ENCODE results near the gene PSMB9. TPM values are rescaled to one million over a fixed set of nuclear protein-coding genes. Genes with fewer than 3 reads are reported as not detected.

Gene PSMB9
- total and polyA plus RNA-seq, 2 donors (not counting 1 experiment from before 2014, with no cell fraction given) = 181 to 242 TPM

DNA sequence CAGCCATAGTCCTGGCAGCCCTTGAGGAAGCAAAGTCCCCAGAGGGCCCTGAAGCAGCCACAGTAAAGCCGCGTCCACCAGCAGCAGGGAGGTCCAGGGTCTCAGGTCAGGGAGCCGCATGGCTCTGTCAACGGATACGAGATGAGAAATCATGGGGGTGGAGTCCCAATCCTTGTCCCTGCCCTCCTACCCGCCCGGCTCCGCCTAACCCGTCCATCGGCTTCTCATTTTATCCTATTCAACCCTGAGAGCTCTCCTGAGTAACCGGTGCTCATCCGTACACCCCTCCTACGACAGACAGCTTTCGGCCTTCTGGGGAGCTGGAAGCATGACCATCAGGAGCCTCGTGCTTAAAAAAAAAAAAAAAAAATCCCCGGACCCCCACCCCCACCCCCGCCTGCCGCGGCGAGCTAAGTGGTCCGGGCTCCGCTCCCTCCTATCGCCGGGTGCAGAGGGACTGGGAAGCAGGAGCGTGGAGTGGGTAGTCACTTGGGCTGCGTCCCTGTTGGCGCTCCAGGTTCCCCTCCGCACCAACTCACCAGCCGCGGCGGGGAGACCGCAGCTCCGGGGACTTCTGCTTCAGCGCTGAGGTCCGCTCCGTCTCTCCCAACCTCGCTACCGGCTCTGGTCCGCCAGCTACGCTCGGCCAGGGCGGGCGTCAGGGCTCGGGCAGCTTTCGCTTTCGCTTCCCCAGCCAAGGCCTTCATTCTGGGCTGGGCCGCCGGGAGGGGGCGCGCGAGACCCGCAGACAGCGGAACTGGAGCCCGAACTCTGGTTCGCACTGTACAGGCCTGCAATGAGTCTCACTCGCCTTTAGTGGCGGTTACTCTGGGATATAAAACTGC is 15.7 kb upstream of the PSMB9 start, which contains the start of gene TAP2:
Gene TAP2 (minus strand): TSS at position 626 of the 845 bp plus-strand sequence. CDS start 506 bp downstream, at position 120.
- Histone ChIP-seq H3K27me3 (replicated peaks in 1 of 4; ENCODE audit: control extremely low read depth in 1 of 4, control insufficient read depth in 3 of 4, insufficient read depth in 4 of 4, low read length in 3 of 4) (no peaks in the 10 kb centered on the region), H2AFZ (ENCODE audit: insufficient read depth, low read depth, low read length, poor library complexity, severe bottlenecking) (peak within 1 kb of the TSS; percentile 77), H3K79me2 (ENCODE audit: control insufficient read depth, insufficient read depth, low read length) (peaks cover 80% of the 10 kb centered on the region), H3K4me3 (ENCODE audit: control extremely low read depth in 1 of 5, extremely low read depth in 1 of 5, insufficient read depth in 1 of 5, low read depth in 2 of 5, low read length in 4 of 5) (peak within 1 kb of the TSS; percentile 71 to 80 (median 76)), H3K9ac (ENCODE audit: low read length) (peak within 1 kb of the TSS; percentile 85), H3K4me2 (replicated peaks; ENCODE audit: low read depth, low read length, poor library complexity, severe bottlenecking) (peak within 1 kb of the TSS; percentile 95), H3K9me3 (ENCODE audit: control extremely low read depth in 1 of 3, control insufficient read depth in 2 of 3, insufficient read depth in 1 of 3, low read length in 2 of 3) (no peaks in the 10 kb centered on the region), H3K27ac (ENCODE audit: low read length in 2 of 2) (peak within 1 kb of the TSS; percentile 83 to 97), H4K20me1 (ENCODE audit: control insufficient read depth, insufficient read depth, low read length, poor library complexity, severe bottlenecking) (no peaks in the 10 kb centered on the region), H3K36me3 (replicated peaks in 1 of 2; ENCODE audit: control extremely low read depth in 1 of 2, control insufficient read depth in 1 of 2, extremely low read depth in 1 of 2, insufficient read depth in 2 of 2, low read length in 1 of 2) (peaks cover 24 to 61% of the 10 kb centered on the region in 2 experiments), H3K4me1 (ENCODE audit: control insufficient read depth in 2 of 2, insufficient read depth in 2 of 2, low read length in 2 of 2) (peaks cover 59 to 73% of the 10 kb centered on the region in 2 donors)
- peak; percentile 97 for DNase-seq
- ChIA-PET CTCF (interaction anchor here (0.6 to 11.0 kb wide), 62 partner anchors 9 to 593 kb away, joined by 3 to 359 read pairs (median 6); partner anchors contain the start of genes BRD2, HLA-DMA, HLA-DMB and HLA-DOB), POLR2A (interaction anchor here (0.5 to 9.7 kb wide), 25 partner anchors 11 to 648 kb away, joined by 3 to 282 read pairs (median 4); partner anchors contain the start of genes BRD2, HLA-DMA, HLA-DOB and HLA-DPA1)
- no peaks in the 10 kb centered on the region for H3K27me3 Mint-ChIP-seq
- peak; percentile 84 for ATAC-seq (ENCODE audit: low read depth)
- H3K9me3 Mint-ChIP-seq (ENCODE audit: insufficient read depth) = no peaks in the 10 kb centered on the region
- under 1% methylated on average over 46 of the region's 57 CpGs for WGBS (ENCODE audit: insufficient coverage)
- peak within 1 kb of the TSS; percentile 97 for H3K4me3 Mint-ChIP-seq
- H3K27ac Mint-ChIP-seq = peak within 1 kb of the TSS; percentile 99
- TF ChIP-seq, protein P1, sequence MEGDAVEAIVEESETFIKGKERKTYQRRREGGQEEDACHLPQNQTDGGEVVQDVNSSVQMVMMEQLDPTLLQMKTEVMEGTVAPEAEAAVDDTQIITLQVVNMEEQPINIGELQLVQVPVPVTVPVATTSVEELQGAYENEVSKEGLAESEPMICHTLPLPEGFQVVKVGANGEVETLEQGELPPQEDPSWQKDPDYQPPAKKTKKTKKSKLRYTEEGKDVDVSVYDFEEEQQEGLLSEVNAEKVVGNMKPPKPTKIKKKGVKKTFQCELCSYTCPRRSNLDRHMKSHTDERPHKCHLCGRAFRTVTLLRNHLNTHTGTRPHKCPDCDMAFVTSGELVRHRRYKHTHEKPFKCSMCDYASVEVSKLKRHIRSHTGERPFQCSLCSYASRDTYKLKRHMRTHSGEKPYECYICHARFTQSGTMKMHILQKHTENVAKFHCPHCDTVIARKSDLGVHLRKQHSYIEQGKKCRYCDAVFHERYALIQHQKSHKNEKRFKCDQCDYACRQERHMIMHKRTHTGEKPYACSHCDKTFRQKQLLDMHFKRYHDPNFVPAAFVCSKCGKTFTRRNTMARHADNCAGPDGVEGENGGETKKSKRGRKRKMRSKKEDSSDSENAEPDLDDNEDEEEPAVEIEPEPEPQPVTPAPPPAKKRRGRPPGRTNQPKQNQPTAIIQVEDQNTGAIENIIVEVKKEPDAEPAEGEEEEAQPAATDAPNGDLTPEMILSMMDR (IDR thresholded peaks at IDR 0.05) = peak; percentile 90
- no peak for TF ChIP-seq EZH2 (IDR thresholded peaks at IDR 0.05; ENCODE audit: borderline replicate concordance, insufficient read depth, low read depth, low read length, poor library complexity, severe bottlenecking)
- intact Hi-C loops (cut with micrococcal nuclease) = loop anchor here (1.0 to 5.0 kb wide), 6 partner anchors 16 to 146 kb away; partner anchors contain the start of gene PSMB9
- H3K4me1 Mint-ChIP-seq = peaks cover 92% of the 10 kb centered on the region
